ENCODE results near the gene IGSF8.

DNA sequence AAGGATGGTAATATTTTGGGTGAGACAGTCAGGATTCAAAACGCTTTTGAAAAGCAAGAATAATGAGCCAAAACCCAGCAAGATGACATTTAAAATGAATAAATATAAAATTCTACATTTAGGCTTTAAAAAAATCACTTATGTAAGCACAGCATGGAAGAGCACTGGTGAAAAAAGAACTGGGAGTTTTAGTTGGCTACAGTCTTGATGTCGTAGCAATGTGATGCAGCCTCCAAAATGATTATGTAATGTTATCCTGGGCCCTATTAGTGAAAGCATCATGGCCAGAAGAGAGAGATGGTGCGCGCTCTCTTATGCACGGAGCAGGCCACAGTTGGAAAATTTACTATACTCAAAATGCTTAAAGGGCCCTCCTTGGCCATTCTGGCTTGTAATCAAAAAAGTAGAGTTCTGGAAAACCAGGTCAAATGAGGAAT, 11.9 kb downstream of the IGSF8 start:
- TF ChIP-seq, protein P1, sequence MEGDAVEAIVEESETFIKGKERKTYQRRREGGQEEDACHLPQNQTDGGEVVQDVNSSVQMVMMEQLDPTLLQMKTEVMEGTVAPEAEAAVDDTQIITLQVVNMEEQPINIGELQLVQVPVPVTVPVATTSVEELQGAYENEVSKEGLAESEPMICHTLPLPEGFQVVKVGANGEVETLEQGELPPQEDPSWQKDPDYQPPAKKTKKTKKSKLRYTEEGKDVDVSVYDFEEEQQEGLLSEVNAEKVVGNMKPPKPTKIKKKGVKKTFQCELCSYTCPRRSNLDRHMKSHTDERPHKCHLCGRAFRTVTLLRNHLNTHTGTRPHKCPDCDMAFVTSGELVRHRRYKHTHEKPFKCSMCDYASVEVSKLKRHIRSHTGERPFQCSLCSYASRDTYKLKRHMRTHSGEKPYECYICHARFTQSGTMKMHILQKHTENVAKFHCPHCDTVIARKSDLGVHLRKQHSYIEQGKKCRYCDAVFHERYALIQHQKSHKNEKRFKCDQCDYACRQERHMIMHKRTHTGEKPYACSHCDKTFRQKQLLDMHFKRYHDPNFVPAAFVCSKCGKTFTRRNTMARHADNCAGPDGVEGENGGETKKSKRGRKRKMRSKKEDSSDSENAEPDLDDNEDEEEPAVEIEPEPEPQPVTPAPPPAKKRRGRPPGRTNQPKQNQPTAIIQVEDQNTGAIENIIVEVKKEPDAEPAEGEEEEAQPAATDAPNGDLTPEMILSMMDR (IDR thresholded peaks at IDR 0.05; ENCODE audit: poor library complexity, severe bottlenecking): no peak
- TF ChIP-seq EZH2 (IDR thresholded peaks at IDR 0.05; ENCODE audit: borderline replicate concordance, insufficient read depth, low read length, poor library complexity, severe bottlenecking) (no peak), TAF1 (IDR thresholded peaks at IDR 0.05; ENCODE audit: low read depth) (no peak), MXI1 (conservative IDR thresholded peaks at IDR 0.05; ENCODE audit: poor library complexity, severe bottlenecking) (no peak), SMC3 (conservative IDR thresholded peaks at IDR 0.05; ENCODE audit: poor library complexity) (no peak), RAD21 (conservative IDR thresholded peaks at IDR 0.05) (no peak)
- TF ChIP-seq, protein P2, sequence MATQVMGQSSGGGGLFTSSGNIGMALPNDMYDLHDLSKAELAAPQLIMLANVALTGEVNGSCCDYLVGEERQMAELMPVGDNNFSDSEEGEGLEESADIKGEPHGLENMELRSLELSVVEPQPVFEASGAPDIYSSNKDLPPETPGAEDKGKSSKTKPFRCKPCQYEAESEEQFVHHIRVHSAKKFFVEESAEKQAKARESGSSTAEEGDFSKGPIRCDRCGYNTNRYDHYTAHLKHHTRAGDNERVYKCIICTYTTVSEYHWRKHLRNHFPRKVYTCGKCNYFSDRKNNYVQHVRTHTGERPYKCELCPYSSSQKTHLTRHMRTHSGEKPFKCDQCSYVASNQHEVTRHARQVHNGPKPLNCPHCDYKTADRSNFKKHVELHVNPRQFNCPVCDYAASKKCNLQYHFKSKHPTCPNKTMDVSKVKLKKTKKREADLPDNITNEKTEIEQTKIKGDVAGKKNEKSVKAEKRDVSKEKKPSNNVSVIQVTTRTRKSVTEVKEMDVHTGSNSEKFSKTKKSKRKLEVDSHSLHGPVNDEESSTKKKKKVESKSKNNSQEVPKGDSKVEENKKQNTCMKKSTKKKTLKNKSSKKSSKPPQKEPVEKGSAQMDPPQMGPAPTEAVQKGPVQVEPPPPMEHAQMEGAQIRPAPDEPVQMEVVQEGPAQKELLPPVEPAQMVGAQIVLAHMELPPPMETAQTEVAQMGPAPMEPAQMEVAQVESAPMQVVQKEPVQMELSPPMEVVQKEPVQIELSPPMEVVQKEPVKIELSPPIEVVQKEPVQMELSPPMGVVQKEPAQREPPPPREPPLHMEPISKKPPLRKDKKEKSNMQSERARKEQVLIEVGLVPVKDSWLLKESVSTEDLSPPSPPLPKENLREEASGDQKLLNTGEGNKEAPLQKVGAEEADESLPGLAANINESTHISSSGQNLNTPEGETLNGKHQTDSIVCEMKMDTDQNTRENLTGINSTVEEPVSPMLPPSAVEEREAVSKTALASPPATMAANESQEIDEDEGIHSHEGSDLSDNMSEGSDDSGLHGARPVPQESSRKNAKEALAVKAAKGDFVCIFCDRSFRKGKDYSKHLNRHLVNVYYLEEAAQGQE (IDR thresholded peaks at IDR 0.05; ENCODE audit: borderline replicate concordance): no peak
